Measurements from ENCODE around the gene HLA-E. TPM values are rescaled to one million over a fixed set of nuclear protein-coding genes. Genes with fewer than 3 reads are reported as not detected.

Gene HLA-E
- total and polyA plus RNA-seq, 2 experiments from 2014 or later: 15.6 to 36.0 TPM

- Histone ChIP-seq H3K4me2 (no peak overlapping the region), H3K79me2 (replicated peaks; ENCODE audit: insufficient read depth) (no peaks in the 10 kb centered on the region), H4K20me1 (replicated peaks; ENCODE audit: insufficient read depth) (no peaks in the 10 kb centered on the region), H3K4me3 (no peak overlapping the region), H3K36me3 (ENCODE audit: insufficient read depth) (no peaks in the 10 kb centered on the region), H3K27me3 (ENCODE audit: insufficient read depth) (peaks cover 100% of the 10 kb centered on the region), H3K27ac (ENCODE audit: low read depth) (no peak overlapping the region), H2AFZ (no peak overlapping the region), H3K9me2 (ENCODE audit: insufficient read depth) (no peaks in the 10 kb centered on the region), H3F3A (replicated peaks; ENCODE audit: low read depth) (peaks cover 9% of the 10 kb centered on the region; the same call in 1 of the 2 replicates), H3K4me1 (ENCODE audit: insufficient read depth) (no peaks in the 10 kb centered on the region; the same call in 1 of the 2 replicates)
- Mint-ChIP-seq H3K4me3 (no peak overlapping the region), H3K27me3 (ENCODE audit: insufficient read depth, low read depth, poor library complexity) (peaks cover 92% of the 10 kb centered on the region), H3K9me3 (no peaks in the 10 kb centered on the region; the same call in 2 of the 3 replicates), H3K27ac (no peak overlapping the region), H3K4me1 (peaks cover 6% of the 10 kb centered on the region), H3K36me3 (ENCODE audit: low read depth) (no peaks in the 10 kb centered on the region)
- TF ChIP-seq STAT1 (IDR thresholded peaks at IDR 0.05; ENCODE audit: unreplicated experiment) (no peak), EZH2 (IDR thresholded peaks at IDR 0.05; ENCODE audit: low read depth, unreplicated experiment) (no peak), CREB1 (CRISPR knock-in tag; IDR thresholded peaks at IDR 0.05; ENCODE audit: low read depth) (no peak), EZH2phosphoT487 (IDR thresholded peaks at IDR 0.05; ENCODE audit: unreplicated experiment) (no peak), ZNF331 (CRISPR knock-in tag; IDR thresholded peaks at IDR 0.05; ENCODE audit: low read depth) (no peak), CTCF (conservative IDR thresholded peaks at IDR 0.05; ENCODE audit: low read depth in 2 of 2) (no peak), ZNF462 (CRISPR knock-in tag; IDR thresholded peaks at IDR 0.05) (no peak), NANOG (IDR thresholded peaks at IDR 0.05; ENCODE audit: borderline replicate concordance) (no peak), ZNF114 (CRISPR knock-in tag; IDR thresholded peaks at IDR 0.05) (no peak), REST (IDR thresholded peaks at IDR 0.05; ENCODE audit: unreplicated experiment) (no peak), POLR2AphosphoS5 (IDR thresholded peaks at IDR 0.05; ENCODE audit: low read depth) (no peak), JUNB (IDR thresholded peaks at IDR 0.05; ENCODE audit: unreplicated experiment) (no peak)
- ATAC-seq (no peak), DNase-seq (ENCODE audit: low spot score) (no peak)
Observed at GRCh38 chr6:30462482-30462881, 26.8 kb upstream of the HLA-E start.
